Fibroblast of mammary gland (primary cell): ENCODE measurements around the gene EFNA1.

Experiments
- DNase-seq: peaks from one replicate; pipeline ENCODE4 v3.0.0-alpha.2; 2010; ENCODE audit warnings: low read depth
- H3K4me3 ChIP-seq: 2 replicates; pipeline ENCODE4 v1.5.1; 2011; ENCODE audit warnings: low read depth, mild to moderate bottlenecking, low read length, moderate library complexity; ENCODE audit not compliant: control insufficient read depth
- TF ChIP-seq, protein P1 (sequence below): conservative IDR thresholded peaks from 2 replicates; pipeline ENCODE4 v1.5.1; 2011; ENCODE audit warnings: low read depth, low read length, inconsistent platforms; ENCODE audit not compliant: control insufficient read depth, insufficient read depth

The EFNA1 gene

DNA sequence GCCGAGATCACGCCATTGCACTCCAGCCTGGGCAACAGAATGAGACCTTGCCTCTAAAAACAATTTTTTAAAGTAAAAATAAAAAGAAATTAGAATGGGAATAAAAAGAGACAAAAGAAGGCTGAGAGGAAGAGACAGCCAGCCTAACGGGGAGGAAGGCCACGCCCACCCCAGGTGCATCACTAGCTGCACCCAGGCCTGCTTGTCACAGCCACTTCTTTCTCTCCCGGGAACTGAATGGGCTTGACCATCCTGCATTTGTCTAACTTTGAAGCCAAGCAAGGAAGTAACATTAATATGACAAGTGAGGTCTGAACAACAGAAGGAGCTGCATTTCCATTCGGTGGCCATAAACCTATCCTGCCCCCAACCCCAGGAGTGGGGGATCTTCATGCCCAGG, 20.8 kb upstream of the EFNA1 start:
- TF ChIP-seq, protein P1, sequence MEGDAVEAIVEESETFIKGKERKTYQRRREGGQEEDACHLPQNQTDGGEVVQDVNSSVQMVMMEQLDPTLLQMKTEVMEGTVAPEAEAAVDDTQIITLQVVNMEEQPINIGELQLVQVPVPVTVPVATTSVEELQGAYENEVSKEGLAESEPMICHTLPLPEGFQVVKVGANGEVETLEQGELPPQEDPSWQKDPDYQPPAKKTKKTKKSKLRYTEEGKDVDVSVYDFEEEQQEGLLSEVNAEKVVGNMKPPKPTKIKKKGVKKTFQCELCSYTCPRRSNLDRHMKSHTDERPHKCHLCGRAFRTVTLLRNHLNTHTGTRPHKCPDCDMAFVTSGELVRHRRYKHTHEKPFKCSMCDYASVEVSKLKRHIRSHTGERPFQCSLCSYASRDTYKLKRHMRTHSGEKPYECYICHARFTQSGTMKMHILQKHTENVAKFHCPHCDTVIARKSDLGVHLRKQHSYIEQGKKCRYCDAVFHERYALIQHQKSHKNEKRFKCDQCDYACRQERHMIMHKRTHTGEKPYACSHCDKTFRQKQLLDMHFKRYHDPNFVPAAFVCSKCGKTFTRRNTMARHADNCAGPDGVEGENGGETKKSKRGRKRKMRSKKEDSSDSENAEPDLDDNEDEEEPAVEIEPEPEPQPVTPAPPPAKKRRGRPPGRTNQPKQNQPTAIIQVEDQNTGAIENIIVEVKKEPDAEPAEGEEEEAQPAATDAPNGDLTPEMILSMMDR, result no peak
- no peak overlapping the region for H3K4me3 ChIP-seq
- DNase-seq, result no peak

DNA sequence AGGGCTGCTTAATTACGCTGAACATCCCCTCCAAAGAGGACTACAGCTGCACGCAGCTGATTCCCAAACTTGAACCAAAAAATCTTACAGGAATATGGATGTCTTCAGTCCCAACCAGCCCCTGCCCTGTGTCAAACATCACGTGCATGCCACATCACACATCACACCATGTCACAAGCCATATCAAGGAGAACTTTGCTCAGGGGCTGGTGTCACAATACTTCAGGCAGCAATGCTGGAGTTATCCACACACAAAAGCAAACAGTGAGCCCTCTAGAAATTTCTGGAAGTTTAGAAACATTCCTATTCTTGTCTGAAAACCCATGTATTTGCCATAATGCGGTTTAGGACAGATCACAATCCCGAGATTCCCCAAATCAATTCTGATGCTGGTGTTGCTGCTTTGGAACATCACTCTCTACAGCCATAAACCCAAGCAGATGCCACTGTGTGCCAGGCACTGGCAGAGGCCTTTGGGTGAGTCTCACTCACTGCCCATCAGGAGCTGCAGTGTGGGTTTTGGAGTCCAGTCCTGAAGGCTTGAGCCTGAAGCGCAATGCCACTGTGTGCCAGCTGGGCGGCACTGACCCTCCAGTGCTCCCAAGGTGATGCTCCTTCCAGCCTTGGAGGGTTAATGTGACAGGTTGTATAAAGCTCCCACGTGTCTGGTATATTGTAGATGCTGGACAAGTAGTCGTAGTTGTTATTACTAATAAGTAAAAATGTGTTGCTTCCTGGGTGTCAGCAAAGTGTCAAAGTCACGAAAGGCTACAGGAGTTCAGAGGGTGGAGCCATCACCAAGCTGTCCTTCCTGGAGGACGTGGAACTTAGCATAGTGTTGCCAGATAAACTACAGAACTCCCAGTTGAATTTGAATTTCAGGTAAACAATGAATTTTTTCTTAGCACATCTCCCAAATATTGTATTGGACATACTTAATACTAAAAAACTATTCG, 20.1 kb upstream of the EFNA1 start:
- no peak overlapping the region for H3K4me3 ChIP-seq
- no peak for DNase-seq
- TF ChIP-seq, protein P1, result no peak

DNA sequence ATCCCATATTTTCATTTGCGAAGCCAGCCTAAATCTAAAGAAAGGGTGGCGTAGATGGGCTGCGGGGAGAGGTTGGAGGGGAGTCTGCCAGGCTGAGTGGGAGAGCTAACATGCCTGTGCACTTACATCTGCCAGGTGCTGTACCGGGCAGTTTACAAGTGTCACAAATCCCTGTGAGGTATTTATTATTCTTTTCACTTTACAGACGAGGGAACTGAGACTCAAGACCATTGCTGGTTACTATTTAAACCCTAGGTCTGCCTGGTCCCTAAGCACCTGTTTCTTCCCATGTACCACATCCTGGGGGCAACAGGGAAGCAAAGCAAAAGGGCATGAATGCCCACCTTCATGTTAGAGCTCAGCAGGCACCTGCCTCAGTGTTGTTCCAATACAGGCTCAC, 19.4 kb upstream of the EFNA1 start:
- no peak overlapping the region for H3K4me3 ChIP-seq
- DNase-seq, result no peak
- TF ChIP-seq, protein P1, result no peak

DNA sequence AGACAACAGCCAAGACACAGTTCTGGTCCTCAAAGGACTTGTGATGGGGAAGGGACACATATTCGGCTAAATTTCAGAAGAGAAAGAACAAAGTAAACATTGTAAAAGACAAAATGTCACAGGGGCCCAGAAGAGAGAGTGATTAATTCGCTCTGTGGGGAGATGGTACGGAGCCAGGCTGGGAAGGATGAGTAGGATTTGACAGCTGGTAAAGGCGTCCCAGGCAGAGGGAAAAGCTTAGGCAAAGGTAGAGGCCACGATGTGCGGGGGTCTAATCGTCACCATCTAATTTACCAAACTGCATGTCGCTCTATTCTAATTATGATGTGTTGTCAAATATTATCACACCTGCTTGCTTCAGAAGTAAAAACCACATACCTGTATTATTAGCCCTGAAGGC, 17.3 kb upstream of the EFNA1 start:
- no peak for DNase-seq
- TF ChIP-seq, protein P1, result no peak
- H3K4me3 ChIP-seq, result no peak overlapping the region

DNA sequence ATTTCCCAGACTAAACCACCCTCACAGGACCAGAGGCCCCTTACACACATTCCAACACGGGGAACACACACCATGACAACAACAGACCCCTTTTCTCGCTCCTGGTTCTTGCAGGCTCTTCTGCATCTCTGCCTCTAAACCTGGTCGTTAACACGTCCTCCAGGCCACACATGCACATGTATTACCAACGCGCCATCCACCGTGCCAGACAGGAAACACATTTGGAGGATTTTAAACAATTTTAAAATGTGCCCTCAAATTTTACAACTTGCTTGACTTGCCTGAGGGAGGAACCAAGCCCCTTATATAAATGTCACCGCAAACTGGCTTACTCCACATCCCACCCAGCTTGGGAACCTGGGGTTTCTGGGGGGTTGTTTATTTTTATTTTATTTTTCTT, 16.9 kb upstream of the EFNA1 start:
- H3K4me3 ChIP-seq, result no peak overlapping the region
- no peak for DNase-seq
- TF ChIP-seq, protein P1, result no peak

DNA sequence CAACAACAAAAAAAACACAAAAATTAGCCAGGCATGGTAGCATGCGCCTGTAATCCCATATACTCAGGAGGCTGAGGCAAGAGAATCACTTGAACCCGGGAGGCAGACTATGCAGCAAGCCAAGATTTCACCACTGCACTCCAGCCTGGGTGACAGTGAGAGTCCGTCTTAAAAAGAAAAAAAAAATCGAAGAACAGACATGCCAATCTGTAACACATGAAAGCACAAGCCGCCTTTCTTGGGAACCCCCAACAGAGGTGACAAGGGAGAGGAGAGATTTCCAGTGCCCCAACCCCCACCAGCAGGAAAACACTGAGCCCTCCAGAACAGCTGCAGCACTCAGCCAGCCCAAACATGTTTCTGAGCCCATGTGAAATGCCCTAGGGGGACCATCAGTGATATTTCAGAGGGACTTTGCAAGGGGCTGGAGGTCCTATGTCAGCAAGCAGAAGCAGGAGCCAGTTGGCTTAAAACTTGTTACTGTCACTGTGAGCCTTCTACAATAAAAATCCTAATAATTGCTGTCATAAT, 14.2 kb upstream of the EFNA1 start:
- TF ChIP-seq, protein P1, result no peak
- no peak for DNase-seq
- no peak overlapping the region for H3K4me3 ChIP-seq
